ENCODE measurements around the gene PLA2G4C. TPM values are rescaled to one million over a fixed set of nuclear protein-coding genes. Genes with fewer than 3 reads are reported as not detected.

Gene PLA2G4C
- polyA plus RNA-seq, 3 donors = 6.0 to 11.1 (median 10.6) TPM

DNA sequence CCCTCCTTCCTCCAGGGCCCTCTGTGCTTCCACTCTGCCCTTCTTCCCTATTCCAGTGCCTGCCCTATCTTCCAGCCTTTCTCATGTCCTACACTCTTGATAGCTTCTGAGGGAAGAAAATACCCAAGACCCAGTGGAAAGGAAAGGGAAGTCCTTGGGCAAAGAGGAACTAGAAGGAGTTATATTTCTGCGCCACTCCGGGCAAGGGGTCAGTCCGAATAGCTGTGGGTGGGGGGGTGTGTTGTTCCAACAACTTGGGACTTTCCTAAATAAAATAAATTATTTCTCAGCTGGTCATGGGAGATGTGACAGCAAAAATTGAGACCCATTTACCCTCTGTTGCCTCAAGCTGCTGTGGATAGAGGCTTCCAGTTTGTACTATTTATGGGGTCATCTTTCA, 89.9 kb downstream of the PLA2G4C start:
- no peak for DNase-seq (ENCODE audit: extremely low read depth in 1 of 11, low read depth in 9 of 11, low spot score in 4 of 11)

DNA sequence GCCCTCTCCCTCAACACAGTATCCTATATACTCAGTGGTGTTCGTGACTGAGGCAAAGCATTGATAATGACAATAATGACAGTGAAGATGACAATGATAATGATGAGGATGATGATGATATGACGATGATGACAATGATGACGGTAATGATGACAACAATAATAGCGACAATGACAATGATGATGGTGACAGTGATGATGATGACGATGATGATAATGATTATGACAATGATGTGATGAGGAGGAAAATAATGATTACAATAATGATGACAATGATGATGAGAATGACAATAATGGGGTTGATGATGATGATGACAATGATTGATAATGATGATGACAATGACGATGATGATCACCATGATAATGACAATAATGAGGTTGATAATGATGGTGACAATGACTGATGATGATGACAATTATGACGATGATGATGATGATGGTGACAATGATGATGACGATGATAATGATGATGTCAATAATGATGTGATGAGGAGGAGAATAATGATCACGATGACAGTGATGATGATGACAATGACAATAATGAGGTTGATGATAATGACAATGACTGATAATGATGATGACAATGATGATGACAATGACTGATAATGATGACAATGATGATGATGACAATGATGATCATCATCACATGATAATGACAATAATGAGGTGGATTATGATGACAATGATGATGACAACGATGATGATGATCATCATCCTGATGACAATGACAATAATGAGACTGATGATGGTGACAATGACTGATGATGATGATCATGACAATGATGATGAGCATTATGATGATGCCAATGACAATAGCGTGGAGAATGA, 99.5 kb downstream of the PLA2G4C start:
- DNase-seq (ENCODE audit: extremely low read depth in 1 of 11, low read depth in 9 of 11, low spot score in 4 of 11) = no peak

DNA sequence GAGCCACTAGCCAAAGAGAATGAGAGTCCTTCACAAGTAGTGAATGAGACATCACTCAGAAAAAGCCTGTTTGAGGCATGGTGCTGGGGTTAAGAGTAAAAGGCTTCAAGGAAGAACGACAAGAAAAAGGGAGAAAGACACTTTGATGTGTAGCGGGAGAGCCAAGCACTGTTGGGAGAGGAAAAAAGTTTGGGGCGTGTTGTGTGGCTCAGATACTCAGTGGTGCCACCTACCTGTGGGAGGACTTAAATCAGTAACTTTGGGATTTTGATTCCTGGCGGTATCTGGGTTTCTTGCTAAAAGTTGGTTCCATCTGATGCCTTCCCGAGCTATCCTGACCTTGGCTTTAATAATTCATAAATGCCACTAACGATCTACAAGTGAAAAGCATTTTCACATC, 103.9 kb downstream of the PLA2G4C start:
- no peak for DNase-seq (ENCODE audit: extremely low read depth in 1 of 11, low read depth in 9 of 11, low spot score in 4 of 11)

DNA sequence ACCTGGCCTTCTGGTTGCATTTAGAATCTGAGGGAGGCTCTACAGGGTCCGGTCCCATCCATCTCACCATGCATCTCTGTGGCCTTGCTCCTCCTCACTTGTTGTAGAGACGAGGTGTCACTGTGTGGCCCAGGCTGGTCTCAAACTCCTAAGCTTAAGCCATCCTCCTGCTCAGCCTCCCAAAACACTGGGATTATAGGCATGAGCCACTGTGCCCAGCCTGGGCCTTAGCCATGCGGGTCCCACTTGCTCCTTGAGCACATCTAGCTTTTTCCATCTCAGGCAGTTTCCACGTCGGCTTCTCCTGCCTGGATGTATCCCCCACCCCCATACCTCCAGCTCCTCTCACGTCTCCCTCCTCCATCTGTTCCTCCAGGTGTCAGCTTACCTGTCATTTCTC, 106.4 kb downstream of the PLA2G4C start:
- DNase-seq (ENCODE audit: extremely low read depth in 1 of 11, low read depth in 9 of 11, low spot score in 4 of 11) = no peak

DNA sequence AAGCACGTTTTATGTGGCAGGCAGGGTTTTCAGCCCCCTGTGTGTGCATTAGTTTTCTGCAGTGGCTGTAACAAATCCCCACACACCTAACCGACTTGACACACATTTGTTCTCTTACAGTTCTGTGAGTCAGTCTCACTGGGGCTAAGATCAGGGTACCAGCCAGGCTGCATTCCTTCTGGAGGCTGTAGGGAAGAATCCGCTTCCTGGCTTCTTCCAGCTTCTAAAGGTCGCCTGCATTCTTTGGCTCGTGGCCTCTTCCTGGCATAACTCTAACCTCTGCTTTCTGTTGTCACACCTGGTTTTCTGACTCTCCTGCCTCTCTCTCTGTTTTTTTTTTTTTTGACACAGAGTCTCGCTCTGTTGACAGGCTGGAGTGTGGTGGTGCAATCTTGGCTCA, 109.8 kb downstream of the PLA2G4C start:
- DNase-seq (ENCODE audit: extremely low read depth in 1 of 11, low read depth in 9 of 11, low spot score in 4 of 11) = no peak

DNA sequence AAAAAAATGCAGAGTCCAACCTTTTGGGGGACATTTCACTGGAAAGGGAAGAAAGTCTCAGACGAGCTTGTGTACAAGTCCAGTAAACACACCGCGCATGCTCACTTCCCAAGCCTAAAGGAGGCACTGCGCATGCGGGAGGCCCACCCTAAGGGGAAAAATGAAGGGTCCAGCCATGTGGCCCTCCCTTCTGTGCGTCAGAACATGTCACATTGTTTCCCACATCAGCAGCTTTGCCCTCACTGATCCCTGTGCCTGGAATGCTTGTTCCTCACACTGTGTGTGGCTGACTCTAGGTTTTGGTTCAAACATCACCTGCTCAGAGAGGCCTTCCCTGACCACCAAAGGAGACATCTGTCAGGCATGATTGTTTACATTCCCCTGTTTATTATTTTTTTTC, 111.8 kb downstream of the PLA2G4C start:
- DNase-seq (ENCODE audit: extremely low read depth in 1 of 11, low read depth in 9 of 11, low spot score in 4 of 11) = no peak

Other genes starting within 250 kb of the PLA2G4C start
- gene SULT2A1, start 224.5 kb downstream of the PLA2G4C start, polyA plus RNA-seq (ENCODE audit: insufficient read length in 3 of 3) = under 1 TPM; 0.04 to 0.20 (median 0.12) TPM
- gene BSPH1, start 118.6 kb downstream of the PLA2G4C start, polyA plus RNA-seq (ENCODE audit: insufficient read length in 3 of 3) = not detected
- gene ELSPBP1, start 116.2 kb downstream of the PLA2G4C start, polyA plus RNA-seq (ENCODE audit: insufficient read length in 3 of 3) = not detected
- not detected for gene CABP5, start 66.7 kb downstream of the PLA2G4C start, polyA plus RNA-seq (ENCODE audit: insufficient read length in 3 of 3)
- 10 to 100 TPM; 61.8 to 78.8 (median 66.1) TPM for gene LIG1, start 59.5 kb upstream of the PLA2G4C start, polyA plus RNA-seq (ENCODE audit: insufficient read length in 3 of 3)
- gene ZSWIM9, start 59.9 kb upstream of the PLA2G4C start, polyA plus RNA-seq (ENCODE audit: insufficient read length in 3 of 3) = 10 to 100 TPM in 2 of 3 donors, 1 to 10 TPM in 1; 8.5 to 14.4 (median 10.0) TPM
- gene CARD8, start 145.1 kb upstream of the PLA2G4C start, polyA plus RNA-seq (ENCODE audit: insufficient read length in 3 of 3) = 10 to 100 TPM; 55.4 to 66.5 (median 56.3) TPM
- gene ZNF114, start 159.3 kb upstream of the PLA2G4C start, polyA plus RNA-seq (ENCODE audit: insufficient read length in 3 of 3) = 1 to 10 TPM; 5.9 to 8.1 (median 7.6) TPM
- 10 to 100 TPM; 51.0 to 83.1 (median 67.0) TPM for gene EMP3, start 214.7 kb upstream of the PLA2G4C start, polyA plus RNA-seq (ENCODE audit: insufficient read length in 3 of 3)

Data from renal cortex interstitium (tissue), 11 donors.